ENCODE measurements around the gene FBXL16. TPM values are rescaled to one million over a fixed set of nuclear protein-coding genes. Genes with fewer than 3 reads are reported as not detected.

Gene FBXL16
- total and polyA plus RNA-seq, 2 of the 13 experiments (the other 11 are each of a cell fraction or from before 2014, with no cell fraction given) = 0.22 to 2.0 TPM

DNA sequence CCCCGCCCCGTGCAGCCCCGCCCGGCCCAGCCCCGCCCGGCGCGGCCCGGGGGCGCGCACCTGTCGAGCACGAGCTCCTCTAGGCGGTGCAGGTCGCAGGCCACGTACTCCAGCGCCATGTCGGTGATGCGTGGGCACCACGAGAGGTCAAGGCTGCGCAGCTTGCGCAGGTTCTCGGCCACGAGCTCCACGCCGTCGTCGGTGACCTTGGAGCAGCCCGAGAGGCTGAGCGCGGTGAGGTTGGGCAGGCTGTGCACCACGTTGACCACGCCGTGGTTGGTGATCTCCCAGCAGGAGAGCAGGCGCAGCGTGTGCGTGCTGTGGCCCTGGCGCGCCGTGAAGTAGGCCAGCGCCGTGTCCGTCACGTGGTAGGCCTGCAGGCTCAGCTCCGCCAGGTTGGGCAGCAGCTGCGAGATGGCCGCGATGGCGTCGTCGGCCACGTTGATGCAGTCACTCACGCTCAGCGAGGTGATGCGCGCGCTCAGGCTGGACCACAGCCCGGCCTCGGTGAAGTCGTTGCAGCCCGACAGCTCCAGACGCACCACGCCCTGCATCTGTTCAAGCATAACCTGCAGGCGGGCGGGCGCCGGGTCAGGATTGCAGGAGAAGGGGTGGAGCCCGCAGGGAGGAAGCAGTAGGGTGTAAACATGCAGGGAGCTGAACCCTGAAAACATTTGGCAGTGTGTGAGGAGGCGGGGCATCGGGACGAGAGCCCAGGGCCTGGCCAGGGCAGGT, 10.1 kb downstream of the FBXL16 start (continued):
- peak; percentile 59; the same call in 1 of the 2 replicates for TF ChIP-seq NFKB2 (CRISPR knock-in tag; IDR thresholded peaks at IDR 0.05; ENCODE audit: borderline replicate concordance)
- TF ChIP-seq ZNF605 (CRISPR knock-in tag; IDR thresholded peaks at IDR 0.05) = no peak
- TF ChIP-seq, protein P1, sequence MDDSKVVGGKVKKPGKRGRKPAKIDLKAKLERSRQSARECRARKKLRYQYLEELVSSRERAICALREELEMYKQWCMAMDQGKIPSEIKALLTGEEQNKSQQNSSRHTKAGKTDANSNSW (CRISPR knock-in tag; IDR thresholded peaks at IDR 0.05; ENCODE audit: borderline replicate concordance) = no peak
- no peak for TF ChIP-seq NBN (conservative IDR thresholded peaks at IDR 0.05)
- TF ChIP-seq, protein P2, sequence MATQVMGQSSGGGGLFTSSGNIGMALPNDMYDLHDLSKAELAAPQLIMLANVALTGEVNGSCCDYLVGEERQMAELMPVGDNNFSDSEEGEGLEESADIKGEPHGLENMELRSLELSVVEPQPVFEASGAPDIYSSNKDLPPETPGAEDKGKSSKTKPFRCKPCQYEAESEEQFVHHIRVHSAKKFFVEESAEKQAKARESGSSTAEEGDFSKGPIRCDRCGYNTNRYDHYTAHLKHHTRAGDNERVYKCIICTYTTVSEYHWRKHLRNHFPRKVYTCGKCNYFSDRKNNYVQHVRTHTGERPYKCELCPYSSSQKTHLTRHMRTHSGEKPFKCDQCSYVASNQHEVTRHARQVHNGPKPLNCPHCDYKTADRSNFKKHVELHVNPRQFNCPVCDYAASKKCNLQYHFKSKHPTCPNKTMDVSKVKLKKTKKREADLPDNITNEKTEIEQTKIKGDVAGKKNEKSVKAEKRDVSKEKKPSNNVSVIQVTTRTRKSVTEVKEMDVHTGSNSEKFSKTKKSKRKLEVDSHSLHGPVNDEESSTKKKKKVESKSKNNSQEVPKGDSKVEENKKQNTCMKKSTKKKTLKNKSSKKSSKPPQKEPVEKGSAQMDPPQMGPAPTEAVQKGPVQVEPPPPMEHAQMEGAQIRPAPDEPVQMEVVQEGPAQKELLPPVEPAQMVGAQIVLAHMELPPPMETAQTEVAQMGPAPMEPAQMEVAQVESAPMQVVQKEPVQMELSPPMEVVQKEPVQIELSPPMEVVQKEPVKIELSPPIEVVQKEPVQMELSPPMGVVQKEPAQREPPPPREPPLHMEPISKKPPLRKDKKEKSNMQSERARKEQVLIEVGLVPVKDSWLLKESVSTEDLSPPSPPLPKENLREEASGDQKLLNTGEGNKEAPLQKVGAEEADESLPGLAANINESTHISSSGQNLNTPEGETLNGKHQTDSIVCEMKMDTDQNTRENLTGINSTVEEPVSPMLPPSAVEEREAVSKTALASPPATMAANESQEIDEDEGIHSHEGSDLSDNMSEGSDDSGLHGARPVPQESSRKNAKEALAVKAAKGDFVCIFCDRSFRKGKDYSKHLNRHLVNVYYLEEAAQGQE (IDR thresholded peaks at IDR 0.05; ENCODE audit: borderline replicate concordance in 1 of 2, low read depth in 1 of 2, low read length in 2 of 2) = no peak; a peak in 1 of 4 replicates
- TF ChIP-seq RBM39 (IDR thresholded peaks at IDR 0.05; ENCODE audit: low read depth, low read length, poor library complexity, severe bottlenecking) = no peak
- TF ChIP-seq, protein P3, sequence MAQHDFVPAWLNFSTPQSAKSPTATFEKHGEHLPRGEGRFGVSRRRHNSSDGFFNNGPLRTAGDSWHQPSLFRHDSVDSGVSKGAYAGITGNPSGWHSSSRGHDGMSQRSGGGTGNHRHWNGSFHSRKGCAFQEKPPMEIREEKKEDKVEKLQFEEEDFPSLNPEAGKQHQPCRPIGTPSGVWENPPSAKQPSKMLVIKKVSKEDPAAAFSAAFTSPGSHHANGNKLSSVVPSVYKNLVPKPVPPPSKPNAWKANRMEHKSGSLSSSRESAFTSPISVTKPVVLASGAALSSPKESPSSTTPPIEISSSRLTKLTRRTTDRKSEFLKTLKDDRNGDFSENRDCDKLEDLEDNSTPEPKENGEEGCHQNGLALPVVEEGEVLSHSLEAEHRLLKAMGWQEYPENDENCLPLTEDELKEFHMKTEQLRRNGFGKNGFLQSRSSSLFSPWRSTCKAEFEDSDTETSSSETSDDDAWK (CRISPR knock-in tag; IDR thresholded peaks at IDR 0.05) = no peak
- TF ChIP-seq NKX3-1 (CRISPR knock-in tag; IDR thresholded peaks at IDR 0.05) = 0 out of 2 replicates have a peak, but pooled peaks have one; percentile 63
- TF ChIP-seq ZNF547 (CRISPR knock-in tag; IDR thresholded peaks at IDR 0.05) = no peak; the same call in 1 of the 2 replicates
- 0 out of 2 replicates have a peak, but pooled peaks have one; percentile 28 for TF ChIP-seq FOXM1 (CRISPR knock-in tag; IDR thresholded peaks at IDR 0.05)
- TF ChIP-seq, protein P4, sequence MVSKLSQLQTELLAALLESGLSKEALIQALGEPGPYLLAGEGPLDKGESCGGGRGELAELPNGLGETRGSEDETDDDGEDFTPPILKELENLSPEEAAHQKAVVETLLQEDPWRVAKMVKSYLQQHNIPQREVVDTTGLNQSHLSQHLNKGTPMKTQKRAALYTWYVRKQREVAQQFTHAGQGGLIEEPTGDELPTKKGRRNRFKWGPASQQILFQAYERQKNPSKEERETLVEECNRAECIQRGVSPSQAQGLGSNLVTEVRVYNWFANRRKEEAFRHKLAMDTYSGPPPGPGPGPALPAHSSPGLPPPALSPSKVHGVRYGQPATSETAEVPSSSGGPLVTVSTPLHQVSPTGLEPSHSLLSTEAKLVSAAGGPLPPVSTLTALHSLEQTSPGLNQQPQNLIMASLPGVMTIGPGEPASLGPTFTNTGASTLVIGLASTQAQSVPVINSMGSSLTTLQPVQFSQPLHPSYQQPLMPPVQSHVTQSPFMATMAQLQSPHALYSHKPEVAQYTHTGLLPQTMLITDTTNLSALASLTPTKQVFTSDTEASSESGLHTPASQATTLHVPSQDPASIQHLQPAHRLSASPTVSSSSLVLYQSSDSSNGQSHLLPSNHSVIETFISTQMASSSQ (IDR thresholded peaks at IDR 0.05; ENCODE audit: low read depth) = no peak
- TF ChIP-seq, protein P4 (CRISPR knock-in tag; IDR thresholded peaks at IDR 0.05; ENCODE audit: borderline replicate concordance) = no peak
- peak; percentile 19; the same call in 1 of the 2 replicates for TF ChIP-seq ZNF333 (CRISPR knock-in tag; IDR thresholded peaks at IDR 0.05; ENCODE audit: borderline replicate concordance)
- TF ChIP-seq, protein P5, sequence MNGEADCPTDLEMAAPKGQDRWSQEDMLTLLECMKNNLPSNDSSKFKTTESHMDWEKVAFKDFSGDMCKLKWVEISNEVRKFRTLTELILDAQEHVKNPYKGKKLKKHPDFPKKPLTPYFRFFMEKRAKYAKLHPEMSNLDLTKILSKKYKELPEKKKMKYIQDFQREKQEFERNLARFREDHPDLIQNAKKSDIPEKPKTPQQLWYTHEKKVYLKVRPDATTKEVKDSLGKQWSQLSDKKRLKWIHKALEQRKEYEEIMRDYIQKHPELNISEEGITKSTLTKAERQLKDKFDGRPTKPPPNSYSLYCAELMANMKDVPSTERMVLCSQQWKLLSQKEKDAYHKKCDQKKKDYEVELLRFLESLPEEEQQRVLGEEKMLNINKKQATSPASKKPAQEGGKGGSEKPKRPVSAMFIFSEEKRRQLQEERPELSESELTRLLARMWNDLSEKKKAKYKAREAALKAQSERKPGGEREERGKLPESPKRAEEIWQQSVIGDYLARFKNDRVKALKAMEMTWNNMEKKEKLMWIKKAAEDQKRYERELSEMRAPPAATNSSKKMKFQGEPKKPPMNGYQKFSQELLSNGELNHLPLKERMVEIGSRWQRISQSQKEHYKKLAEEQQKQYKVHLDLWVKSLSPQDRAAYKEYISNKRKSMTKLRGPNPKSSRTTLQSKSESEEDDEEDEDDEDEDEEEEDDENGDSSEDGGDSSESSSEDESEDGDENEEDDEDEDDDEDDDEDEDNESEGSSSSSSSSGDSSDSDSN (CRISPR knock-in tag; IDR thresholded peaks at IDR 0.05) = peak; percentile 74
- peak; percentile 75; the same call in 1 of the 2 replicates for TF ChIP-seq KDM3A (CRISPR knock-in tag; IDR thresholded peaks at IDR 0.05; ENCODE audit: low read depth)
